Immature natural killer cell (primary cell): ENCODE data around the gene VWA1. TPM values are rescaled to one million over a fixed set of nuclear protein-coding genes. Genes with fewer than 3 reads are reported as not detected.
"Not testable (repeated sequence)": the region's sequence is repeated elsewhere in the genome, so short reads cannot be mapped to it uniquely, and the experiment has no call there.

ENCODE experiments used
- DNase-seq, 3 donors: peaks; one replicate each; pipeline ENCODE4 v3.0.0; 2022; ENCODE audit warnings: mixed read lengths in 1 of 3
- H3K27ac Mint-ChIP-seq, 6 donors: one replicate each; pipeline ENCODE4 v1.8.0; 2020; ENCODE audit warnings: mixed read lengths in 6 of 6, mild to moderate bottlenecking in 5 of 6, inconsistent platforms in 4 of 6, moderate library complexity in 3 of 6
- H3K27me3 Mint-ChIP-seq, 3 donors: one replicate each; pipeline ENCODE4 v1.8.0; 2020 to 2021; ENCODE audit warnings: low read depth in 3 of 3, mild to moderate bottlenecking in 3 of 3, mixed read lengths in 3 of 3, moderate library complexity in 3 of 3, inconsistent platforms in 1 of 3
- H3K36me3 Mint-ChIP-seq, 3 donors: one replicate each; pipeline ENCODE4 v1.8.0; 2020; ENCODE audit warnings: mixed read lengths in 3 of 3, inconsistent platforms in 2 of 3, mild to moderate bottlenecking in 2 of 3
- H3K4me1 Mint-ChIP-seq, 2 donors: one replicate each; pipeline ENCODE4 v1.8.0; 2020; ENCODE audit warnings: inconsistent platforms in 2 of 2, mild to moderate bottlenecking in 2 of 2, mixed read lengths in 2 of 2, moderate library complexity in 1 of 2
- H3K4me3 Mint-ChIP-seq, 5 donors: one replicate each; pipeline ENCODE4 v1.8.0; 2020; ENCODE audit warnings: mild to moderate bottlenecking in 5 of 5, mixed read lengths in 5 of 5, inconsistent platforms in 3 of 5, moderate library complexity in 3 of 5
- H3K9me3 Mint-ChIP-seq, 6 donors: one replicate each; pipeline ENCODE4 v1.8.0; 2020; ENCODE audit warnings: mild to moderate bottlenecking in 6 of 6, mixed read lengths in 6 of 6, inconsistent platforms in 4 of 6, moderate library complexity in 3 of 6
- polyA plus RNA-seq, 3 donors: library from polyadenylated mRNA; unstranded; fragments of 300-500 nt; fragmentation: Illumina TruSeq; gene quantifications; one replicate each; pipeline ENCODE4 v1.2.3, GENCODE V29; 2021

The VWA1 gene
- polyA plus RNA-seq, 3 donors from 2014 or later = not detected

- H3K27ac Mint-ChIP-seq, H3K4me3 Mint-ChIP-seq, DNase-seq, H3K27me3 Mint-ChIP-seq, H3K9me3 Mint-ChIP-seq, H3K36me3 Mint-ChIP-seq: not testable (repeated sequence)
- H3K4me1 Mint-ChIP-seq = peaks cover 20 to 27% of the 10 kb centered on the region in 2 donors
These were observed 25.3 kb upstream of the VWA1 start for GRCh38 chr1:1410238-1410637.

DNA sequence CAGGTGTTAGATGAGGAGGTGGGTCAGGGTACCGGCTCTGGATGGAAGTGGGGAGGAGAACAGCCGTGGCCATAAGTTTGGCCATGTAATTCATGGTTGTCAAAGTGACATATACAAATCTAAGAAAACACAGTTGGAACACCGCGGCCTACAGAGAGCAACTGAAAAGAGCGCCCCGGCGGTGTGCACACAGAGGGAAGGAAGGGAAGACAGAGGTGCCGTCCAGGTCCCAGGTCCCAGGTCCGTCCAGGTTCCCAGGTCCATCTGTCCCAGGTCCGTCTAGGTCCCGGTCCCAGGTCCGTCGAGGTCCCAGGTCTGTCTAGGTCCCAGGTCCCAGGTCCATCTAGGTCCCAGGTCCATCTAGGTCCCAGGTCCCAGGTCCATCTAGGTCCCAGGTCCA lies 23.9 kb upstream of the VWA1 start:
- Mint-ChIP-seq H3K27me3 (peaks cover 0 to 5% (median 5%) of the 10 kb centered on the region in 3 donors), H3K4me3 (no peak overlapping the region), H3K4me1 (peaks cover 7 to 15% of the 10 kb centered on the region in 2 donors), H3K27ac (no peak overlapping the region), H3K9me3 (peaks cover 0 to 2% (median 0%) of the 10 kb centered on the region in 6 donors), H3K36me3 (no peaks in the 10 kb centered on the region)
- DNase-seq = no peak

- DNase-seq, H3K4me3 Mint-ChIP-seq, H3K9me3 Mint-ChIP-seq, H3K27ac Mint-ChIP-seq, H3K27me3 Mint-ChIP-seq, H3K36me3 Mint-ChIP-seq: not testable (repeated sequence)
- peaks cover 7 to 11% of the 10 kb centered on the region in 2 donors for H3K4me1 Mint-ChIP-seq
These were observed 23.1 kb upstream of the VWA1 start for GRCh38 chr1:1412311-1412902.

GRCh38 chr1:1415751-1416150 lies 19.7 kb upstream of the VWA1 start:
- no peak for DNase-seq
- Mint-ChIP-seq H3K4me1 (no peaks in the 10 kb centered on the region), H3K4me3 (no peak overlapping the region), H3K9me3 (peaks cover 0 to 2% (median 0%) of the 10 kb centered on the region in 6 donors), H3K36me3 (no peaks in the 10 kb centered on the region), H3K27me3 (peaks cover 0 to 6% (median 6%) of the 10 kb centered on the region in 3 donors), H3K27ac (no peak overlapping the region)

DNA sequence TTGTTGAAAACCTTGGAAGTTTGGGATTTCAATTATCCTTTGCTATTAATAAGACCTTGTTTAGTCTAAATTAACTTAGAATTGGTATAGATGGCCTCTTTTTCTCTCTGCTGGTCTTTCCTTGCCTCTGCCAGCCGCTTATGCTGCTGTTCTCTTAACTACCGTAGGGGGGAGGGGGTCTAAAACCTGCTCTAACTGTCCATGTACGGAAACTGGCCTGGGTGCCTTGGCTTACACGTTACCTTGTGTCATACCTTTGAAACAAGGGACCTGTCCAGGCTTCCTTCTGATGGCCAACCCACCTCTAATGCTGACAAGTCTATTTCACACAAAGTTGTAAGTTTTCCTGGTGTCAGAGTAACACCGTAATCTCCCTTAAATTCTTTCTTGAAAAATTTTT lies 18.1 kb upstream of the VWA1 start:
- H3K36me3 Mint-ChIP-seq, H3K9me3 Mint-ChIP-seq, H3K27ac Mint-ChIP-seq, H3K4me1 Mint-ChIP-seq, H3K27me3 Mint-ChIP-seq, DNase-seq, H3K4me3 Mint-ChIP-seq: not testable (repeated sequence)

DNA sequence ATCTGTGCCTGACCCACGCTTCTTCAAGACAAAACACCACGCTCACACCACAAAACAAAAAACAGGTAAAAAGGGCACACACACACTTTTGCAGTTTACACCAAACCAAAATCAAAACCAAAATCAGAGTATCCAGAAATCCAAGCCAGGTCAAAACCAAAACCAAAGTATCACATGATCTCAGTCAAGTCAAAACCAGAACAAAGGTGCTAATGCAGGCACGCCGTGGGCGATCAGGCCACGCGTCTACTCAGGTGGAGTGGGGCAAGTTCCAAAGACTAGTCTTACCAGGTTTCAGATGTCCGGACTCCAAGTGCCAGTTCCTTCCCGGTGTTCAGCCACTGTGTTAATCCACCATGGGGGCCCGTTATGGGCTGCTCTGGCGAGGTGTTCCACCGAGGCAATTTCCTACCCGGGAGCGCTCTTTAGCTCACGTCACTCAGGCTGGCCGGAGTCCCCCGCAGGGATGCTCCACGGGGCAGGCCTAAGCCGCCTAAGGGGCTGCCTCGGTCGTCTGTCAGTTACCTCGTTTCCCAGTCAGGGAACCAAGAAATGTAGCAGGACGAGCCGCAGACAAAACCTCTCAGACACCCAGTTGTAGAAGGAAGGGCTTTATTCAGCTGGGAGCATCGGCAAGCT lies 17.5 kb upstream of the VWA1 start:
- DNase-seq, H3K4me1 Mint-ChIP-seq, H3K9me3 Mint-ChIP-seq, H3K4me3 Mint-ChIP-seq, H3K36me3 Mint-ChIP-seq, H3K27me3 Mint-ChIP-seq: not testable (repeated sequence)
- peak overlapping the region in 1 of 6 donors; percentile 15 for H3K27ac Mint-ChIP-seq

DNA sequence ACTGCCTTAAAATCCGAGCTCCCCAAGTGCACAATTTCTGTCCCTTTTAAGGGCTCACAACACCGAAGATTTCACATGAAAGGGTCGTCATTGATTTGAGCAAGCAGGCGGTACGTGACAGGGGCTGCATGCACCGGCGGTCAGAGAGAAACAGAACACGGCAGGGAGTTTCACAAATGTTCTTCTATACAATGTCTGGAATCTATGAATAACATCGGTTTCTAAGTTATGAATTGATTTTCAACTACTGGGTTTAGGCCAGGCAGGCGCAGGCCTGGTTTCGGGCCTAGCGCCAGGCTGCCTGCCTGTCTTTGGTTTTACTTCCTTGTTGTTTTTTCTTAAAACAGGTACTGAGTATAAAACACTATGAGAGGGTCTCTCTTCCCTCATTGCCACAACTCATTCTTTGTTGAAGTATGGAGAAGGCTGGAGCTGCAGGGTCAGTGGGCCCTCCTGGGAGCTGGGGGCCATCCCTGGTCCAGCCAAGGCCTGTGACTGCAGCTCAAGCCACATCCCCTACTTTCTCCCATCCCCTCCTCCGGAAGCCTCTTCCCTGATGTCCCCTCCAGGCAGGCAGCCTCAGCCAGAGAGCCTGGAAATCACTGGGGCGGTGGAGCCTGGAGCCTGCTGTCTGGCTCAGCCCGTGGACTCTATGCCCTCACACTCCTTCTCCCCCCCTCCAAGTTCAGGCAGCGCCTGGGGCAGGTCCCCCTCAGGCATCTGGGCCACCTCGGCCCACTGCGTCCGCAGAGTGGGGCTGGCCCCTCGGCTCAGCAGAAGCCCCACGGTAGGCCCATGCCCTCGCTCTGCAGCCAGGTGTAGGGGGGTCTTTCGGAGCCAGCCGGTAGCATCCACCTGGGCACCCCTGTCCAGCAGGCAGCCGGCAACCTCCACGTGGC lies 16.8 kb upstream of the VWA1 start:
- Mint-ChIP-seq H3K4me3 (no peak overlapping the region), H3K27me3 (peaks cover 3 to 11% (median 6%) of the 10 kb centered on the region in 3 donors), H3K9me3 (no peaks in the 10 kb centered on the region), H3K36me3 (no peaks in the 10 kb centered on the region), H3K27ac (no peak overlapping the region), H3K4me1 (no peaks in the 10 kb centered on the region)
- DNase-seq = no peak

GRCh38 chr1:1419363-1419812 lies 16.1 kb upstream of the VWA1 start:
- H3K4me3 Mint-ChIP-seq = no peak overlapping the region
- H3K9me3 Mint-ChIP-seq = no peaks in the 10 kb centered on the region
- H3K27ac Mint-ChIP-seq = no peak overlapping the region
- no peak for DNase-seq
- H3K27me3 Mint-ChIP-seq = peaks cover 3 to 11% (median 8%) of the 10 kb centered on the region in 3 donors
- H3K4me1 Mint-ChIP-seq = no peaks in the 10 kb centered on the region
- H3K36me3 Mint-ChIP-seq = no peaks in the 10 kb centered on the region

GRCh38 chr1:1419813-1420653 lies 15.5 kb upstream of the VWA1 start:
- no peak overlapping the region for H3K27ac Mint-ChIP-seq
- H3K4me3 Mint-ChIP-seq = no peak overlapping the region
- DNase-seq = no peak
- no peaks in the 10 kb centered on the region for H3K9me3 Mint-ChIP-seq
- H3K4me1 Mint-ChIP-seq = no peaks in the 10 kb centered on the region
- H3K36me3 Mint-ChIP-seq = no peaks in the 10 kb centered on the region
- peaks cover 3 to 13% (median 8%) of the 10 kb centered on the region in 3 donors for H3K27me3 Mint-ChIP-seq

DNA sequence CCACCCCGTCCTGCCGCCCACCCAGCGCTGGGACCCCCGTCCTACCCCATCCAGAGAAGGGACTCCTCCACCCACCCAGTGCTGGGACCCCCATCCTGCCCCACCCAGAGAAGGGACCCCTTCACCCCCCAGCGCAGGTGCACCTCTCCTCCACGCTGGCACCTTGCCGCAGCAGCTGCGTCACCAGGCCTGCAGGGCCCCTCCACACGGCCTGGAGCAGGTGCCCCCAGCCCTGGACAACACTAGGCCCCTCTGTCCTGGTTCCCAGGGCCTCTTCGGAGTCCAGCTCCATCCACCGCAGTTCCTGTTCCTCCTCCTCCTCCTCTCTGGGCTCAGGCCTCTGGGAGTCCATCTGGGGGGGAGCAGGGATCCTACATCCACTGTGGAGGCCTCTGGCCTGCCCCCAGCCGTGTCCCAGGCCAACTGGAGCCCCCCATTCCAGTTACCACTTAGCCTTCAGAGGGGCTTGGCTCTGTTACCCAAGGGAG lies 14.8 kb upstream of the VWA1 start:
- no peak overlapping the region for H3K27ac Mint-ChIP-seq
- H3K9me3 Mint-ChIP-seq = no peaks in the 10 kb centered on the region
- H3K4me3 Mint-ChIP-seq = no peak overlapping the region
- no peak for DNase-seq
- H3K36me3 Mint-ChIP-seq = no peaks in the 10 kb centered on the region
- H3K27me3 Mint-ChIP-seq = peaks cover 3 to 13% (median 8%) of the 10 kb centered on the region in 3 donors
- H3K4me1 Mint-ChIP-seq = no peaks in the 10 kb centered on the region

GRCh38 chr1:1421147-1421906 lies 14.2 kb upstream of the VWA1 start, which contains the start of gene ANKRD65:
Gene ANKRD65, minus strand, starts transcription at chr1:1421276. Its CDS starts 271 bp downstream, at chr1:1421005.
- H3K27me3 Mint-ChIP-seq = peaks cover 6 to 14% (median 10%) of the 10 kb centered on the region in 3 donors
- no peaks in the 10 kb centered on the region for H3K36me3 Mint-ChIP-seq
- H3K27ac Mint-ChIP-seq = no peak within 1 kb of the TSS
- no peak within 1 kb of the TSS for H3K4me3 Mint-ChIP-seq
- H3K9me3 Mint-ChIP-seq = no peaks in the 10 kb centered on the region
- no peaks in the 10 kb centered on the region for H3K4me1 Mint-ChIP-seq
- no peak for DNase-seq

DNA sequence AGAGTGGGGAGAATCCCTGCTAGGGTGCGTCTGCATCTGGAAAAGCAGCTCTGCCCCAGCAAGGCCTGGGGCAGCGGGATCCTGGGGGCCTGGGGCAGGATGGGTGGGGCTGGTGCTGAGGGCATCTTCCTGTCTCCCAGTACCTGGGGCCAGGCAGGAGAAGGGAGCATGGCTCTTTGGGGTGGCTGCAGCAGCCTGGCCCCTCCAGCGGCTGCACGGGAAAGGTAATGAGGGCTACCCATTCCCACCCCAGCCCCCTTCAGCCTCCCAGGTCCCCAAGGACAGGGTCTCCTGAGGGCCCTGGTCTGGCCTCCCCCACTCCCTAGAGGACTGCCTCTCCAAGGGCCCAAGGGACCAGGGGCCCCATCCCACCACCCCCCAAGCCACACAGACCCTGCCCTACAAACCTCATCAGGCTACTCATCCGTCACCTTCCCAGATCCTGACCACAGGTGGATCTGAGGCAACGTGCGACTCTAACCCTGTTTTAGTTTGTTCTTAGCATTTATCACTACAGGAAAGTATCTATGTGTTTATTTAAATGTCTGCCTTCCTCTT lies 13.5 kb upstream of the VWA1 start:
- Mint-ChIP-seq H3K4me3 (no peak overlapping the region), H3K9me3 (no peaks in the 10 kb centered on the region), H3K27ac (no peak overlapping the region), H3K36me3 (no peaks in the 10 kb centered on the region), H3K4me1 (no peaks in the 10 kb centered on the region), H3K27me3 (peaks cover 6 to 15% (median 10%) of the 10 kb centered on the region in 3 donors)
- DNase-seq = no peak
